ENCODE data around the gene ATRAID. TPM values are rescaled to one million over a fixed set of nuclear protein-coding genes. Genes with fewer than 3 reads are reported as not detected.
"Not testable (repeated sequence)": the region's sequence is repeated elsewhere in the genome, so short reads cannot be mapped to it uniquely, and the experiment has no call there.

Gene ATRAID
- total RNA-seq, 1 donor: 166 TPM

DNA sequence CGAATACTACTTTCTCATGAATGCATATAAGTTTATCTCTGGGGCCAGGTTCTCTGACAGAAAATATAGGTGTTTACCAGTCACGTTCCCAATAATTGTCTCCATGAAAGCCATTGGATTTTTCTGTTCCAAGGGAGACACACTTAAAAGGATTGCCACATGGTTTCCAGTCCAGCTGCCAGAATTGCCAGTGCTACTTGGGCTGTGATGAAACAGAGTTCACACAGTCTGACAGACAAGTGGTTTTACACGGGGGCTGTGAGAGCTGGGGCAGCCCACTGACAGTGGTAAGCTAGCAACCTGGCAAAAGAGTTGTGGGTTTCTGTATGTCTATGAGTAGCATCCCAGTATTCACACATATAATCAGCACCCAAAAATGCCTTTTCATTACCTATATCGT lies 27.7 kb upstream of the ATRAID start:
- peak; percentile 77 for DNase-seq (ENCODE audit: low read depth)

DNA sequence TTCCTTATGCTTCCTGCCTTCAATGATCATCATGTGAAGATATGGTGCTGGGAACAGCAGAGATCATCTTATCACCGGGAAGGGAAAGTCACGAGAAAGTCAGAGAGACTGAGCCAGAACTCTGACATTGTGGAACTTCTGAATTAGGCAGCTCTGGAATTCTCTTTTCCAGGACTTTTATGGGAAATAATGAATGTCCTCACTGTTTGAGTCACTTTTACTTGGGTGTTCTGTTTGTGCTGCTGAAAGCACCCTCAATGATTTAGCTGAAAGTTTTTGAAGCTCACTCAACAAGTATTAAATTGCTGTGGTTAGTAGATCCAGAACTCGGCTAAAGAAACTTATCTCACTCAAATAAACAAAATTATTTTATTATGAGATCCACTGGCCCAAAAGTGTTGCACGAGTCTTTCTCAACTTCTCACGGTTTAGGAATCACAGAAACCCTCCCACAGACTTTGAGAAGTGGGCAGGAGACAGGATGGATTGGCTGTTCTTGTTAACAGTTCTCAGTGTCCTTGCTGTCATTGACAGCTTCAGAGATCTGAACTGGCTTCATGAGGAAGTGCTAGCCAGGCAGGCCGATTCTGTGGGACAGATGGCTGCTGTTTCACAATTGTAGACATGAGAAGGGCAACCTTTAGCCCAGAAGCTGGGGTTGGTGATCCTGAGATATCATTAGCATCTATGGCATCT lies 26.4 kb upstream of the ATRAID start:
- H3K4me3 ChIP-seq (ENCODE audit: low read depth, low read length): no peak overlapping the region
- TF ChIP-seq, protein P1, sequence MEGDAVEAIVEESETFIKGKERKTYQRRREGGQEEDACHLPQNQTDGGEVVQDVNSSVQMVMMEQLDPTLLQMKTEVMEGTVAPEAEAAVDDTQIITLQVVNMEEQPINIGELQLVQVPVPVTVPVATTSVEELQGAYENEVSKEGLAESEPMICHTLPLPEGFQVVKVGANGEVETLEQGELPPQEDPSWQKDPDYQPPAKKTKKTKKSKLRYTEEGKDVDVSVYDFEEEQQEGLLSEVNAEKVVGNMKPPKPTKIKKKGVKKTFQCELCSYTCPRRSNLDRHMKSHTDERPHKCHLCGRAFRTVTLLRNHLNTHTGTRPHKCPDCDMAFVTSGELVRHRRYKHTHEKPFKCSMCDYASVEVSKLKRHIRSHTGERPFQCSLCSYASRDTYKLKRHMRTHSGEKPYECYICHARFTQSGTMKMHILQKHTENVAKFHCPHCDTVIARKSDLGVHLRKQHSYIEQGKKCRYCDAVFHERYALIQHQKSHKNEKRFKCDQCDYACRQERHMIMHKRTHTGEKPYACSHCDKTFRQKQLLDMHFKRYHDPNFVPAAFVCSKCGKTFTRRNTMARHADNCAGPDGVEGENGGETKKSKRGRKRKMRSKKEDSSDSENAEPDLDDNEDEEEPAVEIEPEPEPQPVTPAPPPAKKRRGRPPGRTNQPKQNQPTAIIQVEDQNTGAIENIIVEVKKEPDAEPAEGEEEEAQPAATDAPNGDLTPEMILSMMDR (IDR thresholded peaks at IDR 0.05; ENCODE audit: insufficient read depth, low read depth, low read length): no peak
- peak; percentile 94 for DNase-seq (ENCODE audit: low read depth)

More for the DNA sequence above, 27.7 kb upstream of the ATRAID start:
- H3K4me3 ChIP-seq (ENCODE audit: low read depth, low read length): no peak overlapping the region
- TF ChIP-seq, protein P1 (IDR thresholded peaks at IDR 0.05; ENCODE audit: insufficient read depth, low read depth, low read length): no peak

DNA sequence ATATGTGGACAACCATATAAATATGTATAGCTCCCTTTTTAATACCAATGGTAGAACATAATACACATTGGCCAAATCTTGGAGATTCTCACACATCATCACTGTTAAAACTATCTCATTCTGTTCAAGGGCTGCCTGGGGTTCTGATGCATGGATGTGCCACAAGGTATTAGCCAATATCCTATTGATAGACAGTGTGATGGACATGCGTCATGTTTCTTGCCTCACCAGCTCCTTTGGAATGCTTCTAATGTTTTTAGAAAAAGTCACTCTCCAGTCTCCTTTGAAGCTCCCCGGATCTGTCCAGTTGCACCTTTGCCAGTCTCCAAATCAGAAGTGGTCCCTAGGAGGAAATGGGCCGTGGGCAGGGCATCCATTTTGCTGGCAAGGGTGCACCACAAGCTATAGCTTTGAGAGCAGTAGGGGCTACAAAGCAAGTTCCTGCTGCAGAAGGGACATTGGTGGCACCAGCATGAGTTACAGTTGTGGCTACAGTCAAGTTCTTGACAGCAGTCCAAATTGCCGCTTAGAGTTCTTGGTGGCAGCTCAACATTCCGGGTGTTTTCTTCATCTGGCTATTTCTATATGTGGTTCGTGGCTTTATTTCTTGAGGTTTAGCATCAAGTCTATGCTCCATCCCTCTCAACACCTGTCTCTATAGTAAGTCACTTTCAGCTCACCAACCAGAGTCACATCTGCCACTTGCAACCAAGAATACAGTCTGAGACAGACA lies 25.1 kb upstream of the ATRAID start:
- DNase-seq (ENCODE audit: low read depth): no peak
- H3K4me3 ChIP-seq (ENCODE audit: low read depth, low read length): no peak overlapping the region
- TF ChIP-seq, protein P1 (IDR thresholded peaks at IDR 0.05; ENCODE audit: insufficient read depth, low read depth, low read length): no peak

DNA sequence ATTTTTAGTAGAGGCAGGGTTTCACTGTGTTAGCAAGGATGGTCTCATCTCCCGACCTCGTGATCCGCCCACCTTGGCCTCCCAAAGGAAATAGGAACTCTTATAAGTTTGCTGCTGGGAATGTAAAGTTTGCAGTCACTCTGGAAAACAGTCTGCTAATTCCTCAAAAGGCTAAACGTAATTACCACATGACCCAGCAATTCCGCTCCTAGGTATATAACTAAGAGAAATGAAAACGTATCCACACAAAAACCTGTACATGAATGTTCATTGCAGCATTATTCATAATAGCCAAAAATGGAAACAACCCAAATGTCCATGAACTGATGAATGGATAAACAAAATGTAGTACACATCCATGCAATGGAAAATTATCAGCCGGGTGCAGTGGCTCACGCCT lies 21.9 kb upstream of the ATRAID start:
- no peak for DNase-seq (ENCODE audit: low read depth)
- TF ChIP-seq, protein P1 (IDR thresholded peaks at IDR 0.05; ENCODE audit: insufficient read depth, low read depth, low read length): no peak
- H3K4me3 ChIP-seq (ENCODE audit: low read depth, low read length): no peak overlapping the region

DNA sequence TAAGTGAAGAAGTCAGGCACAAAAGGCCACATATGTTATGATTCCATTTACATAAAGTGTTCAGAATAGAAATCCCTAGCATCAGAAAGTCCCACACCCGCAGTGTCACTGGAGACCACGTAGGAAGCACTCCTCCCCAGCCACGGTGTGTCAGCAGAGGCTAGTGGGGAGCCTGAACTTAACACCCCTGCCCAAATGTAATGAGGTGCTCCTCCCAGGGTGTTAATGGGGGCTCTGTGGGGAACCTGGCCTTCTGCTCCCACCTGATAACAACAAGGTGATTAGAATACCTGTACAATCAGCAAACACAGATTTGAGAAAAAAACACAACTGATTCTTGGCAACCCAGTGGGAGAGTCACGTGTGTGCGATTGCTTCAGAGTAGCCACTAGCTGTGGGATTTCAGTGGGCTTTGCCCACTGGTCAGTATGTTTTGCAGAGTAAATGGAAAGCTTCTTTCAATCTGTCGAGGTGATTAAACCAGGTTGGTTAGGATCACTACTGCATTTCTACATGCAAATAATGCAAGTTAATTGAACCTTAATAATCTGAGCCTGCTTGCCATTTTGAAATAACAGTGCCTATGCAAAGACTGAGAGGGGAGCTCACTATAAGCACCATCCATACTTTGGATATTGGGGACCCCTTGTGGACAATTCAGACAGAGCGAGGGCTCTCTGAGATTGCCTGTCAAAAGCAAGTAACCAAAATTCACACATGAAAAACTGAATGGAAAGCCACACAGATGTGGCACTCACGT lies 20.6 kb upstream of the ATRAID start:
- peak; percentile 83 for DNase-seq (ENCODE audit: low read depth)
- TF ChIP-seq, protein P1 (IDR thresholded peaks at IDR 0.05; ENCODE audit: insufficient read depth, low read depth, low read length): peak; percentile 85
- no peak overlapping the region for H3K4me3 ChIP-seq (ENCODE audit: low read depth, low read length)

DNA sequence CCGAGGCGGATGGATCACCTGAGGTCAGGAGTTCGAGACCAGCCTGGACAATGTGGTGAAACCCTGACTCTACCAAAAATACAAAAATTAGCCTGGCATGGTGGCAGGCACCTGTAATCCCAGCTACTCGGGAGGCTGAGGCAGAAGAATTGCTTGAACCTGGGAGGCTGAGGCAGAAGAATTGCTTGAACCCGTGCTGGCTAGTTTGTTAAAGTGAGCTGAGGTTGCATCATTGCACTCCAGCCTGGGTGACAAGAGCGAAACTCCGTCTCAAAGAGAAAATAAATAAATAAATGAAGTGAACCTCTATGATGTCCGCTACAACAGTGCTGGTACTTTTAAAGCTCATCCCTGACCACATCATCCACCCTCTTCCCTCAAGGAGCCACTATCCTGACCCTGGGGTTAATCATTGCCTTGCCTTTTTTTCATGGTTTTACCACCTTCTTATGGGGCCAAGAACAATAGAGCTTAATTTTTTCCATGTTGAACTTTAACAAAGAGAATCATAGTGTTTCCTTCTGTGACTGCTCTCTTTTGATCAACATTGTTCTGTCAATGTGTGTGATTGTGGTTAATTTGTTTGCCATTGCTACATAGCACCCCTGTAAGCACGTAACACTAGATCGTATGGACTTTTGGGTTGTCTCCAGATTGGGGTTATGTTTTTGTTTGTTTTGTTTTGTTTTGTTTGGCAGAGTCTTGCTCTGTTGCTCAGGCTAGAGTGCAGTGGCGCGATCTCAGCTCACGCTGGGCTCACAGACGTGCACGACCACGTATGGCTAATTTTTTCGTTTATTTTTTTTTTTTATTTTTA lies 17.1 kb upstream of the ATRAID start:
- peak; percentile 38 for DNase-seq (ENCODE audit: low read depth)
- TF ChIP-seq, protein P1 (IDR thresholded peaks at IDR 0.05; ENCODE audit: insufficient read depth, low read depth, low read length): no peak
- no peak overlapping the region for H3K4me3 ChIP-seq (ENCODE audit: low read depth, low read length)

DNA sequence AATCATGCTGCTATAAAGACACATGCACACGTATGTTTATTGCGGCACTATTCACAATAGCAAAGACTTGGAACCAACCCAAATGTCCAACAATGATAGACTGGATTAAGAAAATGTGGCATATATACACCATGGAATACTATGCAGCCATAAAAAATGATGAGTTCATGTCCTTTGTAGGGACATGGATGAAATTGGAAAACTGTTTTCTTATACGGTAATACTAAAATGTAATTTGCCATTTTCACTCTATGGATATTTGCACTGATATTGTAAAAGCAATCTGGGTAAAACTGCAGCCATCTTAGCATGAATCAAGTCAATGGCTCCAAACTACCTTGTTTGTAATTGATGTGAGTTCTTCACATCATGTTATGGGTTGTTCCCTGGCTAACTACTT lies 16.0 kb upstream of the ATRAID start:
- not testable (repeated sequence) for H3K4me3 ChIP-seq (ENCODE audit: low read depth, low read length)

DNA sequence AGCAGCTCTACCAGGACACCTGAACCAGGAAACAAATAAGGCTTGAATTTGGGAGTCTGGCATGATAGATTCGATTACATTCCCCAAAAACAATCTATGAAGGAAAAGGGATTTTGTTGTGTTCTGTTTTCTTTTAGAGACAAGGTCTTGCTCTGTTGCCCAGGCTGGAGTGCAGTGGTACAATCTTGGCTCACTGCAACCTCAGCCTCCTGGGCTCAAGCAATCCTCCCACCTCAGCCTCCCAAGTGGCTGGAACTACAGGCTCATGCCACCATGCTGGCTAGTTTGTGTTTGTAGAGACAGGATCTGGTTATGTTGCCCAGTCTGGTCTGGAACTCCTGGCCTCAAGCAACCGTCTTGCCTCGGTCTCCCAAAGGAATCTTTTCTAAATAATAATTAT lies 13.8 kb upstream of the ATRAID start:
- DNase-seq (ENCODE audit: low read depth); H3K4me3 ChIP-seq (ENCODE audit: low read depth, low read length): not testable (repeated sequence)

More for the DNA sequence above, 16.0 kb upstream of the ATRAID start:
- not testable (repeated sequence) for DNase-seq (ENCODE audit: low read depth)
